ENCODE measurements around the gene CACFD1.
"Not testable (repeated sequence)": the region's sequence is repeated elsewhere in the genome, so short reads cannot be mapped to it uniquely, and the experiment has no call there.

The CACFD1 gene

DNA sequence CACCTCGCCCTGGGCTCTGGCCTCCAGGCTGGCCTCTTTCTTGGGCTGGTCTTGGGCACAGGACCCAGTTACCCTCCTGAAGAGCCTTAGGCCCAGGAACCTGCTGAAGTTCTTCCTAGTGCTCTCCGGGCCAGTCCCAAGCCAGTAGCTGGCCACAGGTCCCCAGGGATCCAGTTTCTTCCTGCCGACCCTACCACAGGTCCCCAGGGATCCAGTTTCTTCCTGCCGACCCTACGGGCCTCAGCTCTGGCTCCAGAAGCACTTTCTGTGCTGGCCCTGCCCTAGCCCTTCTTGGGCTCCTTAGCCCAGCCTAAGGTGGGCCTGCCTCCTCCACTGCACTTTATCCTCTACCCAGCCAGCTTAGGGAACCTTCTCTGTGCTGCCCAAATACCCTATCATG, 18.2 kb upstream of the CACFD1 start:
- no peak for DNase-seq

DNA sequence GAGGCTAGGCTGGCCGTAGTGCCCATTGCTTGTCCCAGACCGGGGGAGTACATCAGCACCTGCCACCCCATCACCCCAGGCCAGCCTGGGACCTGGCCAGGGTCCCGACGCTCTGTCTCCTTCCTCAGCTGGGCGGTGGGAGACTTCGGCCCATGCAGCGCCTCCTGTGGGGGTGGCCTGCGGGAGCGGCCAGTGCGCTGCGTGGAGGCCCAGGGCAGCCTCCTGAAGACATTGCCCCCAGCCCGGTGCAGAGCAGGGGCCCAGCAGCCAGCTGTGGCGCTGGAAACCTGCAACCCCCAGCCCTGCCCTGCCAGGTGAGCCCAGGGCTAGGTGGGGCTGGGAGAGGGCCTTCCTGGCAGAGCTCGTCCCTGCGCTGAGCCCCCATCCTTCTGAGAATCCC, 16.5 kb upstream of the CACFD1 start:
- DNase-seq: no peak

DNA sequence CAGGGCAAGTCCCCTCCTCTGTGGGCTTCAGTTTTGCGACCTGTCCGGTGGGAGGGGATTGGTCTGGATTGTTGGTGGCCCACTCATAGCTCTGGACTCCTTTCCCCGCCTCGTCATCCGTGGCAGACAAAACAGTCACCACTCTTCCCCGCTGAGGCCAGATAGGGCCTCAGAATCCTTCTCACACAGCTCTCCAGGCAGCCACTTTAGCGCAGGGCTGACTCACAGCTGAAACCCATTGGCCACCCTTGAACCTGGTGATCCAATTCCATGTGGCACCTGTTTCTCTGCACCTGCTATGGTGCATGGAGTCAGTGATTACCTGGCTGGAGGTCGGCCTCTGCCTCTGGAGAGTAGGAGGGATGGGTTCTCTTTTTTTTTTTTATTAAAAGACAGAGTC, 15.8 kb upstream of the CACFD1 start:
- no peak for DNase-seq

DNA sequence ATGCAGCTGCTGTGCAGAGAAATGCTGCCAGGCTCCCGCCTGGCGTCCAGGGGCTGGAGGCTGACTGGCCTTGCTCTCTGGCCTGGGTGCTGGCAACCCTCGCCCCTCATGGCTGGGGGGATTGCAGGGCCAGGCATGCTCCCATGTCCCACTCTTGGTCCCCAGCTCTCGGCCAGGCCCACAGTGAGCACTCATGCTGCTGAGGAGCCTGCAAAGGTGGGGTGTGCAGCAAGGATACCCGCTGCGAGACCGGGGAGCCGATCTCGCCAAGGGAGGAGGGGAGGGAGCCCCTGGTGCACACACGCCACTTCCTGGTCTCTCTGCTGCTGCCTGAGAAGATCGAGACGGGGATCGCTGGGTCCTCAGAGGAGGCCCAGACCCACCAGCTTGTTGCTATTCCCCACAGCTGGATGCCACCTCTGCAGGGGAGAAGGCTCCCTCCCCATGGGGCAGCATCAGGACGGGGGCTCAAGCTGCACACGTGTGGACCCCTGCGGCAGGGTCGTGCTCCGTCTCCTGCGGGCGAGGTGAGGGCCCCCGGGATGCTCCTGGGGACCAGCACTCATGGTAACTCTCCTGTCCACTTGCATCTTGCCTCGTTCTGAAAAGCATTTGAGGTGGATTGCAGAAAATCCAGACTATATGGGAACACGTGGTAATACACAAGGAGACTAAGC, 14.3 kb upstream of the CACFD1 start:
- no peak for DNase-seq

DNA sequence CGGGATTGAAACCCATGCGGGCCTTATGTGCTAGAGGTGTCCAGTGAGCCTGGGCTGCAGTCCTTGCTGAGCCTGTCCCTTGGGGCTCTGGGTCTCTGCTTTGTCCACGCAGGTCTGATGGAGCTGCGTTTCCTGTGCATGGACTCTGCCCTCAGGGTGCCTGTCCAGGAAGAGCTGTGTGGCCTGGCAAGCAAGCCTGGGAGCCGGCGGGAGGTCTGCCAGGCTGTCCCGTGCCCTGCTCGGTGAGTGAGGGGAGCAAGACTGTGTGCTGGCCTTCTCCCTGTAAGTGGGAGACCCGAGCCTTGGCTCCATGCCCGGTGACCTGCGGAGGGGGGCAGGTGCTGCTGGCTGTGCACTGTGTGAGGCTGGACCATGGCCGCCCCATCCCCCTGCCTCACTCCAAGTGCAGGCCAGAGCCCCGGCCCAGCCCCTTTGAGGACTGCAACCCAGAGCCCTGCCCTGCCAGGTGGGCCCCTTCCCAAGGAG, 11.2 kb upstream of the CACFD1 start:
- DNase-seq: no peak

DNA sequence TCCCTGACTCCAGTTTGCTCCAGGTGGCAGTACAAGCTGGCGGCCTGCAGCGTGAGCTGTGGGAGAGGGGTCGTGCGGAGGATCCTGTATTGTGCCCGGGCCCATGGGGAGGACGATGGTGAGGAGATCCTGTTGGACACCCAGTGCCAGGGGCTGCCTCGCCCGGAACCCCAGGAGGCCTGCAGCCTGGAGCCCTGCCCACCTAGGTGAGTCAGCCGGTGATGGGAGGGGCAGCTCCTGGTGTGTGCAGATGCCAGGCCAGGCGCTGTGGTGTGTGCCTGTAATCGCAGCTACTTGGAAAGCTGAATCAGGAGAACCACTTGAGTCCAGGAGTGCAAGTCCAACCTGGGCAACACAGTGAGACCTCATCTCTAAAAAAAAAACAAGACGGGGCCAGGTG, 10.0 kb upstream of the CACFD1 start:
- DNase-seq: no peak

DNA sequence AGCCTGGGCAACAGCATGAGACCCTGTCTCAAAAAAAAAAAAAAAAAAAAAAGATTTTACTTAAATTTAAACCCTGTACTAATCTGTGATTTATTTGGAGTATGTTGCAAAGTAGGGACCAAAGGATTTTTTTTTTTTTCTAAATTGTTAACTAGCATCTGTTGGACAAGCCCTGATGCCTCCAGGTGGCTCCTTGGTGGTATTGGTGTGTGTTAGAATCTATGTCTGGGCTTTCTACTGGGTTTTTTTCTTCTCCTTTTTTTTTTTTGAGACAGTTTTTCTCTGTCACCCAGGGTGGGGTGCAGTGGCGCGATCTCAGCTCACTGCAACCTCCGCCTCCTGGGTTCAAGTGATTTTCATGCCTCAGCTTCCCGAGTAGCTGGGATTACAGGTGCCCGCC, 7.9 kb upstream of the CACFD1 start:
- not testable (repeated sequence) for DNase-seq

DNA sequence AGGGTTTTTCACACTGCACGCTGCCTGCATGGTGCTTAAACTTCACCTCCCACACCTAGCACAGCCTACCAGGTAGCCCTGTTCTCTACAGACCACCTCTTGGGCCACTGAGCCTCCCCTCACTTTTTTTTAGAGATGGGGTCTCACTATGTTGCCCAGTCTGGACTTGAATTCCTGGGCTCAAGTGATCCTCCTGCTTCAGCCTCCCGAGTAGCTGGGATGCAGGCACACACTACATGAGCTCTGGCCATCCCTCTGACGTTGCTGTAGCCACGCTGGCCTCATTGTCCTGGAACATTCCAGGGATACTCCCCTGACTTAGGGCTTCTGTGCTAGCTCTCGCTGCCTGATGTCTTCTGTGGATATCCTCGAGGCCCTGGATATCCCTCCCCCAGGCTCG, 7.2 kb upstream of the CACFD1 start:
- no peak for DNase-seq

DNA sequence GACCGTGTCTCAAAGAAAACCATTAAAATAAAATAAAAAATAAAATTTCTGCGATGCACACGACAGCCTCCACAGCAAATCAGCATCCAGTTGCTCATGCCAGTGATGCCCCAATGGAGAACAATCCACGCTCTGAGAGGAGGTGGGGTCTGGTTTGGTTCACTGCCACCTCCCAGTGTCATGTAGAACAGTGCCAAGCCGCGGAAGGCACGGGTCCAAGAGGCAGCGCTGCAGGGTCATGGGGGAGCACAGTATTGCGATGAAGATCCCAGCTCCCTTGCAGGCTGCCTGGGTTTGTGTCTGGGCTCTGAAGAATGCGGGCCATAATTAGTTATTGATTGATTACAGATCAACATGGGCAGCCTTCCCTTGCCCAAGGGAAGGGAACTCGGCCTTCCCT, 6.1 kb upstream of the CACFD1 start:
- no peak for DNase-seq

DNA sequence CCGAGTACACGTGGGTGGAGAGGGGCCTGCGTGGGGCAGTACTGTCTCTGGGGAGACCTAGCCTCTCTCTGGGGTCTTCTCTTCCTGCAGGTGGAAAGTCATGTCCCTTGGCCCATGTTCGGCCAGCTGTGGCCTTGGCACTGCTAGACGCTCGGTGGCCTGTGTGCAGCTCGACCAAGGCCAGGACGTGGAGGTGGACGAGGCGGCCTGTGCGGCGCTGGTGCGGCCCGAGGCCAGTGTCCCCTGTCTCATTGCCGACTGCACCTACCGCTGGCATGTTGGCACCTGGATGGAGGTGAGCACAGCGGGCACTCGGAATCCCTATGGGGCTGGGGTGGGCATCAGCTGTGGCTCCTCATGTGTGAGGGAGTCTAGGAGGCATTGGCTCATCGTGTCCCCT, 5.5 kb upstream of the CACFD1 start:
- DNase-seq: no peak

DNA sequence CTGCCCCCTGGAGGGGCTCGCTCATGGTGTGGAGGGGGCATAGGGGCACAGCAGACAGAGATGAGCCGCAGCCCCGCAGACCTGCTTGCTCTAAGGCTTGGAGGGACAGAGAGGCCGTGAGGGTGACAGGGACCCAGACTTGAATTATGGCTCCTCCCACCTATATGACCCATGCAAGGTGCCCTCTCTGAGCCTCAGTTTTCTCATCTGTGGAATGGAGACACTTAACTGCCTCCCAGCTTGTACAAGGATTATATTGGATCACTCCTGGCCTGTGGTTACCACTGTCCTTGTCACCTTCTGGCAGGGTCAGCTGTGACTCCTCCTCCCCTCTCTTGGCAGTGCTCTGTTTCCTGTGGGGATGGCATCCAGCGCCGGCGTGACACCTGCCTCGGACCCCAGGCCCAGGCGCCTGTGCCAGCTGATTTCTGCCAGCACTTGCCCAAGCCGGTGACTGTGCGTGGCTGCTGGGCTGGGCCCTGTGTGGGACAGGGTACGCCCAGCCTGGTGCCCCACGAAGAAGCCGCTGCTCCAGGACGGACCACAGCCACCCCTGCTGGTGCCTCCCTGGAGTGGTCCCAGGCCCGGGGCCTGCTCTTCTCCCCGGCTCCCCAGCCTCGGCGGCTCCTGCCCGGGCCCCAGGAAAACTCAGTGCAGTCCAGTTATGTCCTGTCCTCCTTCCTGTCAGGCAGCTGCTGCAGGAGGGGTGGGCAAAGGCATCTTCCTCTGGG, 4.7 kb upstream of the CACFD1 start:
- no peak for DNase-seq

DNA sequence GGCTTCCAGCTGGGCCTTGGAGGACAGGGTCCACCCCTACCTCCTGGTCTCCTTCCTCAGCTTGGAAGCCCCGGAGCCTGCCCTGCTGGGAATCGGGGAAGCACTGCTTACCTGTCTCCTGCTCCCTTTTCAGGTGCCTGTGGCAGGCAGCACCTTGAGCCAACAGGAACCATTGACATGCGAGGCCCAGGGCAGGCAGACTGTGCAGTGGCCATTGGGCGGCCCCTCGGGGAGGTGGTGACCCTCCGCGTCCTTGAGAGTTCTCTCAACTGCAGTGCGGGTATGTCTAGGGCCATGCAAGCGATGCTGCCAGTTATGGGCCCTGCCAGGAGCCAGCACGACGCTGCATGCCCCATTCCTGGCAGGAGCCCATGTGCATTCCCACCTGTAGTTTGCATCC, 3.8 kb upstream of the CACFD1 start:
- no peak for DNase-seq

DNA sequence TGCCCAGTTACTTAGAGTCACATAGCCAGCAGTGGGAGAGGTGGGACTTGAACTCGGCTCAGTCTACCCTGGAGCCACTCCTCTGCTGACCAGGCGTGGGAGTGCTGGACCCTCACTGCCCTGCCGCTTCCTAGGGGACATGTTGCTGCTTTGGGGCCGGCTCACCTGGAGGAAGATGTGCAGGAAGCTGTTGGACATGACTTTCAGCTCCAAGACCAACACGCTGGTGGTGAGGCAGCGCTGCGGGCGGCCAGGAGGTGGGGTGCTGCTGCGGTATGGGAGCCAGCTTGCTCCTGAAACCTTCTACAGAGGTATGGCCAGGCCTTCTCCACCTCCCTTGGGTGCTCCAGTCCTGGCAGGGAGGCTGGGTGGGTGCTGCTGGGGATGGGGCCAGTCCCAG, 3.4 kb upstream of the CACFD1 start:
- no peak for DNase-seq

DNA sequence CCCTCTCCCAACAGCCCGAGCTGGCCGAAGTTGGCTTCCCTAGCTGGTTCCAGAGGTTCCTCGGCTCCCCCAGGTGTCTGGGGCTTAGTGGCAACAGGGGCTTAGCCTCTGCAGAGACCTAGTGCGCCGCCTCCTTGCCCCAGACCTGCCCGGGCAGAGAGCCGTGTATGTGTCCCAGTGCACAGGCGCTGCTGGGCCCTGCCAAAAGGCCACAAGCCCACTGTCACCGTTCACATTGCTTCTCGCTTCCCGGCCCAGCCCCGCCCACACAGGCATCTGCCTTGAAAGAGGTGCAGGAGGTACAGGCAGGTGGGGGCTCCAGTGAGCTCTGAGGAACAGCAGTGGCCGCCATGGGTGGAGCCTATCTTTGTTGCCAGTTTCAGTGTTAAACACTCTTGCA, 2.5 kb upstream of the CACFD1 start:
- no peak for DNase-seq

DNA sequence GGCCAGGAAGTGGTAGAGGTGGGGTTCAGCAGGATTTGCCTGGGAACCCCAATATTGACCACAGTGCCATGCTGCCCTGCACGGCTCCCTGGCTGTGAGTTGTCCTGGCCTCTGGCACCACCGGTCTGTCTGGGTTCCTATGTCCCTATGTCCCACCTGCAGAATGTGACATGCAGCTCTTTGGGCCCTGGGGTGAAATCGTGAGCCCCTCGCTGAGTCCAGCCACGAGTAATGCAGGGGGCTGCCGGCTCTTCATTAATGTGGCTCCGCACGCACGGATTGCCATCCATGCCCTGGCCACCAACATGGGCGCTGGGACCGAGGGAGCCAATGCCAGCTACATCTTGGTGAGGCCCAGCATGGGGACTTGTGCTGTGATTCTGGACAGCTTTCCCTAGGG, 2.0 kb upstream of the CACFD1 start:
- no peak for DNase-seq

DNA sequence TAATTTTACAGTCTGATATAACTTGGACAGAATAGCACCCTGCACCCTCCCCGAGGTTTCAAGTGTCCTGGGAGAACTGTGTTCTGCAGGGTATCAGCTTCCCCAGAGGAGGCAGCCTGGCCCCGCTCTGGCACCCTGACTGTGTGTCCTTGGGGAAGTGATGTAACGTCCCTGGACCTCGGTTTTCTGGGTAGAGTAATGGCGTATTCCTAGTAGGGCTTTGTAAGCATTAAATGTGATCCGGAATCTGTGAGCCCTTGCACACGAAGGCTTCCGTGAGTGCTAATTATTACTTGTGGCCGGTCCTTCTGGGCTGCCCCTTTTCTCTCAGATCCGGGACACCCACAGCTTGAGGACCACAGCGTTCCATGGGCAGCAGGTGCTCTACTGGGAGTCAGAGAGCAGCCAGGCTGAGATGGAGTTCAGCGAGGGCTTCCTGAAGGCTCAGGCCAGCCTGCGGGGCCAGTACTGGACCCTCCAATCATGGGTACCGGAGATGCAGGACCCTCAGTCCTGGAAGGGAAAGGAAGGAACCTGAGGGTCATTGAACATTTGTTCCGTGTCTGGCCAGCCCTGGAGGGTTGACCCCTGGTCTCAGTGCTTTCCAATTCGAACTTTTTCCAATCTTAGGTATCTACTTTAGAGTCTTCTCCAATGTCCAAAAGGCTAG, 1.0 kb upstream of the CACFD1 start:
- DNase-seq: no peak

DNA sequence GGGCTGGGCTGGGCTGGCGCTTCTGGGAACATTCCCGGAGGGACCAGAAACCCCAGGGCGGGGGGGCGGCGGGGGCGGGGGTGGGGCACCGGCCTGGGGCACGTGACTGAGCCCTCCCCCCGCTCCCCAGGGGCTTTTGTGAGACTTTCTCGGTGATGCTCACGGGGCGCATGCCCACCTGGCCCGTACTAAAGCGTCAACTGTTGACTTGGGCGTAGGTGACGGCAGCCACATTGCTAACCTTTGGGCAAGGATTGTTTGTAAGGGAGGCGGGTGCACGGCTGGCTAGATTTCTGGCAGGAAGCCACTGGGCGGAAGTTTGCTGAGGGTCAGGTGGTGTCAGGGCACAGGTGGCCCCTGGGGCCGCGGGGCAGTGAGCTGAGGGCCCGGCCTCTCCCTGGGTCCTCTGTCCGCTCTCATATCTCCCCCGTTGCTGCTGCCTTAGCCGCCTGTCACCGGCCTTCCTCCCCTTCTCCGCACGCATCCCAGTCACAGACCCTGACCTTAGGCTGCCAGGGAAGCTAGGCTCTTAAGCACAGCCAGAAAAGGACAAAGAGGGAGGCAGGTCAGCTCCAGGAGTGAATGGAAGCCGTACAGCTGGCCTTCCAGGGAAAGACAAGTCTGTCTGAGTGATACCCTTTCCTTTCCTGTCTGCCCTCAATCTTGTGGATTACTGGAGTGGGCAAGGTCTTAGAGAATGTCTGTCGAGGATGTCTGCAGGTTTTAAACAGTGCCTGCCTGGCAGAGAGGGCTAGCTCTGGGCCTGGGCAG, 812 bp downstream of the CACFD1 start:
- DNase-seq: no peak

DNA sequence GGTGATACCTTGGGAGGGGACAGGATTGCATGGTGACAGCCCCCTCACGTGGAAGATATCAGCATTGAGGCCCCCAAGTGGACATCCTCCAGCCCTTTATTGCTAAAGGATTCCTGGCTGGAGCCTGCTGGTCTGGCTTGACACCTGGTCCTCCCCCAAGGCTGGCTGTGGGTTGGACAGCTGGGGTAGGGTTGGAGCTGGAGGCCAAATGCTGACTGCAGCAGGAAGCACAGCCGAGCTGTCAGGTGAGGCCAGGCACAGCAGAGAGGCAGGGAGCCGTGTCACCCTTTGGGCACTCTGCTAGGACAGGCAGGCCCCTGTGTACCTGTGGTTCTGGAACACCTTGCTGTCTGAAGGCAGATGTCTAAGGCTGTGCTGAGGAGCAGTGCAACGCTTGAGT, 2.2 kb downstream of the CACFD1 start:
- no peak for DNase-seq

DNA sequence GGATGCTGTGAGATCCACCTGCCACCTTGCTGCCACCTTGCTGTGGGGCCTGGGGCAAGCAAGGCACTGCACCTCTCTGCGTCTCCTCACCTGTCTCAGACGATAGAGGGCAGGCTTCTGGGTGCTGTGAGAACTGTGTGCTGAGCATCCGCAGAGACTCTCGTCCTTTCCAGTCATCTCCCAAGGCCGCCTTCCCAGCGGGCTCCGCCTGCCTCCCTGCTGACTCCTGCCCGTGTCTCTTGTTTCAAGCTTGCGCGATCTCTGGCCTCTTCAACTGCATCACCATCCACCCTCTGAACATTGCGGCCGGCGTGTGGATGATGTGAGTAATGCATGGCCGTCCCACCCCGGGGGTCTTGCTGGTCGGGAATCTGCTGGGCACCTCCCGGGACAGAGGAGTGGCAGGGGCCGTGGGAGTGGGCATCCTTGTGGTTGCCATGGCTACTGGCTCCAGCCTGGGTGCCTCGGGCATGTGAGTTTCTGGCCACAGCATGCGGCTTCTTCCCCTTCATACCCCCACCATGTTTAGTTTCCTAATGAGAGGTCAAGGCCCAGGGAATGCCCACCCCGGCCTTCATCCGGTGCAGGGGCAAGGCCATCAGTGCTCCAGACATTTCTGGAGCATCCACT, 3.6 kb downstream of the CACFD1 start:
- DNase-seq: no peak

DNA sequence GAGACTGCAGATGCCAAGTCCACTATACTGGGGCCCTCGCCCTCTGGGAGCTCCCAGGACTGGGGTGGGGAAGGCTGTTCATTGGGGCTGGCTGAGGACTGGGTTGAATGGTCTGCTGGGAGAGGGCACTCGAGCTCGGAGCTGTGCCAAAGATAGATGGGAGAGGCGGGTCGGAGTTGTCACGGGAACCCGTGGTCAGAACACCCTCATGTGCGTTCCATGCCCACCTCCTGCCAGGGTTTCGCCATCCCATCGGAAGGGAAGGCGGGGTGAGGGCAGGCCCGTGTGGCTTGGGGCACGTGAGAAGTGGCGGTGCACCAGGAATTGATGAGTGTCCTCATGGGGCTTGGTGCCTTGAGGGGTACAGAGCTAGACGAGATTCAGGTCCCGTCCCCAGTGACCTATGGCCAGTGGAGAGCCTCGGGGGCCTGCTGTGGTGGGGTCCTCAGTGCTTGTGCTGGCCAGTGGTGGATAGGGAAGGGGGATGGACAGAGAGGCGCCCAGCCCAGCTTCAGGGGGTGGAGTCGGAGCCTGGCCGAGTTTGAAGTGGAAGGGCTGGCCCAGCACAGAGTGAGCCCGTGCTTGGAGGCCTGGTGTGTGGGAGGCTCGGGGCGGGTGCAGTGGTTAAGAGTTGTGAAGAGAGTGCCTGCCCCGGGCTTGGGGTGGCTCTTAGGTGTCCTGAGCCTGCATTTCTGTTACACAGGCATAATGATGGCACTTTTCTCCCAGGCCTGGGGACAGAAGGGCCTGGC, 4.3 kb downstream of the CACFD1 start:
- DNase-seq: no peak

DNA sequence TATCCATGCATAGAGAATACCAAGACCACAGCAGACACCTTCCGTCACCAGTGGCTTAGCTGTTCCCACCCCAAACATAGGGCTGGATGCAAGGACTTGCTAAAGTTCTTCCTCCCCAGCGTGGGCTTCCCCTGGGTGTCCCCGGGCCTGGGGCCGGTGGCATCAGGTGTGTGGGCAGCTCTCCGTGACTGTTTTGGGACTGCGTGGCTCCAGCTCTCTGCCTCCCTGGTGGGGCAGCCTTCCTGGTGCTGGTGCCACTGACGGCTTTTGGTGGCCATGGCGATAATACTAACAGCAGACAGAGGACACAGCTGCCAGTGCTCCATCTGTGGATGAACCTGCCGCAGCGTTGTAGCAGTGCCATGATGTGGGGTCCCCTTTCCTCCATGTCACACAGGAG, 4.9 kb downstream of the CACFD1 start:
- no peak for DNase-seq

DNA sequence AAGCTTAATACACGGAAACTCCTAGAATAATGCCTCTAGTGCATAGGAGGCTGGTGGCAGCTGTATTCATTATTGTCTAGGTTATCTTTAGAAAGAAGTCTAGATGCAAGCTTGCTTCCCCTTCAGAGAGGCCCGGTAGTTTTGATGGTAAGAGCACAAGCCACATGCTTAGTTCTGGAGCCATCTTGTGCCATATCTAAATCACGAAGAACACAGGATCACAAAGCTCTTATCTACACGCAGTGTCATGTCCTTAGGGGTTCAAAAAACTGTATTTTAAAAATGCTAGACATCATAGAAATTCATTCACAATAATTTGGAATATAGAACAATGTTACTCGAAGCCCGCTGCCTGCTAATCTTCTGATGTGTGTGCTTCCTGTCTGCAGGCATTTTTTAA, 6.2 kb downstream of the CACFD1 start:
- no peak for DNase-seq

All from NK-92 treated with Interleukin-12 subunit alpha and Interleukin-12 subunit beta, amount 100 ng/mL, for 24 hours (cell line).